ENCODE measurements around the gene CHMP4A.

The CHMP4A gene

GRCh38 chr14:24260026-24260779, 46.9 kb upstream of the CHMP4A start:
- no peak overlapping the region for H3K9ac ChIP-seq
- H3K4me1 ChIP-seq, result no peaks in the 10 kb centered on the region
- H3K9me3 ChIP-seq (ENCODE audit: control insufficient read depth, low read length), result no peaks in the 10 kb centered on the region
- TF ChIP-seq CTCF (IDR thresholded peaks at IDR 0.05), result no peak
- H3K27me3 ChIP-seq (ENCODE audit: control insufficient read depth, insufficient read depth, low read length), result no peaks in the 10 kb centered on the region
- no peaks in the 10 kb centered on the region for H3K36me3 ChIP-seq (ENCODE audit: control insufficient read depth, insufficient read depth, low read length)
- no peak overlapping the region for H2AFZ ChIP-seq
- no peak overlapping the region for H3K4me2 ChIP-seq (ENCODE audit: low read length)
- no peaks in the 10 kb centered on the region for H3K79me2 ChIP-seq
- H3K4me3 ChIP-seq (ENCODE audit: low read depth, low read length), result no peak overlapping the region
- no peak overlapping the region for H3K27ac ChIP-seq

DNA sequence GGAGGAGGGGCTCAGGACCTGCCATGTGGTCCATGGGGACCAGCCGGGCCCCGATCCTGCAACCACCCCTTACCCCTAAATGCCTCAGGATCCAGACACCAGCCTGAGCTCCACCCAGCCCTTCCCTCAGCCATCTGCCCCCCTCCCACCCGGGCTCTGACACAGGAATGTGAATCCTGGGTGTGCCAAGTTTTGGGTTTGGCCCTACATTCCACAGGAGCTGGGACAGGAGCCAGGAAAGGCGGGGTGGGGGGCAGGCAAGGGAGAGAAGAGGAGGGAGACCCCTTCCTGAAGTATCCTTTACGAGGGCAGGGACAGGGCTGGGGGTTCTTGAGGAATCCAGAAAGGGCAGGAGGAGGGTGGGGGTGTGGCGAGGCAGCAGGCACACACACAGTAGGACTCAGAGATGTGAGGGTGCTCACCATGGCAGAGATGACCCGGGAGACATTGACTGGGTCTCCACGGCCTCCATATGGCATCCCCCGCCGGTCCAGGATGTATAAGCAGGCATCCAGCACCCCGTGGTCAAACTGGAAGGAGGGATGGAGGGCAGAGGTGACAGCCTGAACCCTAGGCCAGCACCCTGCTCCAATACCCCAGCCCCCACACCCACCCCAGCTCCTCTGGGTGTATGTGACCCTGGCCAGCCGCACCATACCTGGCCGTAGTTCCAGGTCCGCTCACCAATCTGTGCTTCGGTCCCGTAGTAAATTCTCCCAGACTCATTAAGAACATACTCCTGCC, 46.2 kb upstream of the CHMP4A start:
- no peaks in the 10 kb centered on the region for H3K4me1 ChIP-seq
- H3K9me3 ChIP-seq (ENCODE audit: control insufficient read depth, low read length), result no peaks in the 10 kb centered on the region
- H3K27ac ChIP-seq, result no peak overlapping the region
- no peak overlapping the region for H3K9ac ChIP-seq
- no peak for TF ChIP-seq CTCF (IDR thresholded peaks at IDR 0.05)
- no peaks in the 10 kb centered on the region for H3K36me3 ChIP-seq (ENCODE audit: control insufficient read depth, insufficient read depth, low read length)
- no peaks in the 10 kb centered on the region for H3K79me2 ChIP-seq
- no peak overlapping the region for H2AFZ ChIP-seq
- H3K27me3 ChIP-seq (ENCODE audit: control insufficient read depth, insufficient read depth, low read length), result no peaks in the 10 kb centered on the region
- no peak overlapping the region for H3K4me2 ChIP-seq (ENCODE audit: low read length)
- no peak overlapping the region for H3K4me3 ChIP-seq (ENCODE audit: low read depth, low read length)

GRCh38 chr14:24258548-24259265, 45.4 kb upstream of the CHMP4A start:
- no peak overlapping the region for H3K27ac ChIP-seq
- H3K4me2 ChIP-seq (ENCODE audit: low read length), result no peak overlapping the region
- TF ChIP-seq CTCF (IDR thresholded peaks at IDR 0.05), result no peak
- H3K79me2 ChIP-seq, result no peaks in the 10 kb centered on the region
- no peaks in the 10 kb centered on the region for H3K4me1 ChIP-seq
- H3K27me3 ChIP-seq (ENCODE audit: control insufficient read depth, insufficient read depth, low read length), result no peaks in the 10 kb centered on the region
- no peak overlapping the region for H2AFZ ChIP-seq
- no peaks in the 10 kb centered on the region for H3K36me3 ChIP-seq (ENCODE audit: control insufficient read depth, insufficient read depth, low read length)
- H3K9ac ChIP-seq, result no peak overlapping the region
- no peaks in the 10 kb centered on the region for H3K9me3 ChIP-seq (ENCODE audit: control insufficient read depth, low read length)
- no peak overlapping the region for H3K4me3 ChIP-seq (ENCODE audit: low read depth, low read length)

- H3K27ac ChIP-seq, result no peak overlapping the region
- no peaks in the 10 kb centered on the region for H3K36me3 ChIP-seq (ENCODE audit: control insufficient read depth, insufficient read depth, low read length)
- H3K4me3 ChIP-seq (ENCODE audit: low read depth, low read length), result no peak overlapping the region
- no peaks in the 10 kb centered on the region for H3K9me3 ChIP-seq (ENCODE audit: control insufficient read depth, low read length)
- no peak overlapping the region for H3K4me2 ChIP-seq (ENCODE audit: low read length)
- no peaks in the 10 kb centered on the region for H3K79me2 ChIP-seq
- no peak overlapping the region for H3K9ac ChIP-seq
- no peaks in the 10 kb centered on the region for H3K27me3 ChIP-seq (ENCODE audit: control insufficient read depth, insufficient read depth, low read length)
- no peaks in the 10 kb centered on the region for H3K4me1 ChIP-seq
- H2AFZ ChIP-seq, result no peak overlapping the region
- no peak for TF ChIP-seq CTCF (IDR thresholded peaks at IDR 0.05)
Observed at GRCh38 chr14:24258119-24258518, 44.8 kb upstream of the CHMP4A start.
